Measurements from ENCODE around the gene PODN.

DNA sequence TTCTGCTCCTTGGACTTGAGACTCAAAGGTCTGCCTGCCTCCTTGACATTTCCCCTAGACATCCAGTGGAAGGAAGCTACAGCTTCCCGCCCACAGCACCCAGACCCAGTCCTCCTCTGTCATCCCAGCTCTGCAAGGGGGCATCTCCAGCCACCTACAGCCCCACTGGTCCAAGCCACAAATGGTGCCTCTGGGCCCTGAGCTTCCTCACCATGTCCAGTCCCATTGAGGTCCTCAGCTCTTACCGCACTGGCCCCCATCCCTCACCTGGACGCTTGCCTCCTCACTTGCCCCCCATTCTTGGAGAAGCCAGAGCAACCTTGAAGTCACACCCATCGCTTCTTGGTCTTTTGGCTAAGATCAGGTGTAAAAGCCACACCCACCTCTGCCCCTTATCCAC, 13.2 kb downstream of the PODN start:
- TF ChIP-seq, protein P1, sequence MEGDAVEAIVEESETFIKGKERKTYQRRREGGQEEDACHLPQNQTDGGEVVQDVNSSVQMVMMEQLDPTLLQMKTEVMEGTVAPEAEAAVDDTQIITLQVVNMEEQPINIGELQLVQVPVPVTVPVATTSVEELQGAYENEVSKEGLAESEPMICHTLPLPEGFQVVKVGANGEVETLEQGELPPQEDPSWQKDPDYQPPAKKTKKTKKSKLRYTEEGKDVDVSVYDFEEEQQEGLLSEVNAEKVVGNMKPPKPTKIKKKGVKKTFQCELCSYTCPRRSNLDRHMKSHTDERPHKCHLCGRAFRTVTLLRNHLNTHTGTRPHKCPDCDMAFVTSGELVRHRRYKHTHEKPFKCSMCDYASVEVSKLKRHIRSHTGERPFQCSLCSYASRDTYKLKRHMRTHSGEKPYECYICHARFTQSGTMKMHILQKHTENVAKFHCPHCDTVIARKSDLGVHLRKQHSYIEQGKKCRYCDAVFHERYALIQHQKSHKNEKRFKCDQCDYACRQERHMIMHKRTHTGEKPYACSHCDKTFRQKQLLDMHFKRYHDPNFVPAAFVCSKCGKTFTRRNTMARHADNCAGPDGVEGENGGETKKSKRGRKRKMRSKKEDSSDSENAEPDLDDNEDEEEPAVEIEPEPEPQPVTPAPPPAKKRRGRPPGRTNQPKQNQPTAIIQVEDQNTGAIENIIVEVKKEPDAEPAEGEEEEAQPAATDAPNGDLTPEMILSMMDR (IDR thresholded peaks at IDR 0.05), result no peak
- no peak for TF ChIP-seq EP300 (IDR thresholded peaks at IDR 0.05)

Measured in stomach (tissue), 4 donors.